HPDE6-E6E7 (cell line): ENCODE results near the gene SUPT3H.

Source experiments
- DNase-seq: peaks from one replicate; pipeline ENCODE4 v3.0.0; 2011; ENCODE audit warnings: missing footprints; ENCODE audit errors: extremely low spot score

The SUPT3H gene

GRCh38 chr6:44841829-44842228 lies 535.9 kb downstream of the SUPT3H start:
- no peak for DNase-seq

- no peak for DNase-seq
Measured at GRCh38 chr6:44837741-44838140, 540.0 kb downstream of the SUPT3H start.

- DNase-seq = no peak
Measured at GRCh38 chr6:44837255-44837654, 540.5 kb downstream of the SUPT3H start.

- DNase-seq = no peak
Measured at GRCh38 chr6:44833248-44833647, 544.5 kb downstream of the SUPT3H start.

- no peak for DNase-seq
Measured at GRCh38 chr6:44831002-44831610, 546.6 kb downstream of the SUPT3H start.

GRCh38 chr6:44829836-44830235 lies 547.9 kb downstream of the SUPT3H start:
- DNase-seq = no peak

GRCh38 chr6:44828780-44829179 lies 549.0 kb downstream of the SUPT3H start:
- DNase-seq = no peak

DNA sequence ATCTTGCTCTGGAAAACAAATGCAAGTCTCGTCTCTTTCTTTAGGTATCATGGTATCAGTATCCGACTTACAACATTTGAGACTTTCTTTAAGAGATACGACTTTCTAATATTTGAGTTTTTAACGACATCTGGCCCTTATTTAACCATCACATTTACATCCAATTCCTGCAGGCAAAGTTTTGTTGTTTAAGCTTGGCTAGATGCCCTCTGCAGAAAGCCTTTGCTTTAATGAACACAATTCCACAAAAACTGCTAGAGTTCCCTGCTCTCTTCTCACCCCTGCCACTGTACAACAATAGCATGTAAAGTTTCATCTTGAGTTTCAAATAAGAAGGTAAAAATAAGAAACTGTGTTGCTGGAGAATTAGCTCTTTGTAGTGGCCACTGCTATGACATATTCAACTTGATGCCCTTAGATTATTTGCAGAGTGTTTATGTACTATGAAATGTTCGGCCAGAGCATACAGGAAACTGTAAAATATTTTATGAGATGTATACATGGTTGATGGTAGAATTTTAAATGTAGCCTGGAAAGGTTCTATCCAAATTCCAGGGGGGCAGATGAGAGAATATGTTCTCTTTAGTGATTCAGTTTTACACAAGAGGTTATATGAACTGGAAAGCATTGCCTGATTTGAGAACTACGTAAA lies 551.6 kb downstream of the SUPT3H start:
- no peak for DNase-seq

DNA sequence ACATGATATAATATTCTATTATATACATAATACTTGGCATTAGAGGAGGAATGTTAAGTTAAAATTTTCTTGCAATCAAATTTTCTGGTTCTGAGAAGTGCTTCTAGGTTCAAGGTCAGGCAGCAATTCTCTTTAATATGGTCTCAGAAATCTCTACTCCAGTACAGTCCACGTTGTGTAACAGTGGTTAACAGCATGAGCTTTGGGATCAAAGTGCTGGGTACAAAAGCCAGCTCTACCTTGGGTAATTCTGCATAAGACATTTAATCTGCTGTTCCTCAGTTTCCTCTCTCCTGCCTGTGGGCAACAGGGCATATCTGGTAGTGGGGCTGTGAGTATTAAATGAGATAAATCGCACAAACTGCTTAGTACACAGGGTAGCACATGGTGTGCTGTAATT lies 552.5 kb downstream of the SUPT3H start:
- DNase-seq = no peak

GRCh38 chr6:44824567-44824966 lies 553.2 kb downstream of the SUPT3H start:
- no peak for DNase-seq

DNA sequence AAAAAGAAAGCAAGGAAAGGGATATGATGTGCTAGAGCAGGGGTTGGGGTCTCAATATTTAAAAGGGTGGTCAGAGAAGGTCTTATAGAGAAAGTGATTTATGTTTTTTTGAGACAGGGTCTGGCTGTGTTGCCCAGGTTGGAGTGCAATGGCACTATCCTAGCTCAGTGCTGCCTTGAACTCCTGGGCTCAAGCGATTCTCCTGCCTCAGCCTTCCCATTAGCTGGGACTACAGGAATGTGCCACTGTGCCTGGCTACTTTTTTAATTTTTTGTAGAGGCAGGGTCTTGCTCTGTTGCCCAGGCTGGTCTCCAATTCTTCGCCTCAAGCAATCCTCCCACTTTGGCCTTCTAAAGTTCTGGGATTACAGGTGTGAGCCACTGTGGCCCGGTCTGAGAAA lies 557.0 kb downstream of the SUPT3H start:
- no peak for DNase-seq

GRCh38 chr6:44820321-44820720 lies 557.4 kb downstream of the SUPT3H start:
- DNase-seq = peak; percentile 5

GRCh38 chr6:44811456-44811855 lies 566.3 kb downstream of the SUPT3H start:
- DNase-seq = no peak

DNA sequence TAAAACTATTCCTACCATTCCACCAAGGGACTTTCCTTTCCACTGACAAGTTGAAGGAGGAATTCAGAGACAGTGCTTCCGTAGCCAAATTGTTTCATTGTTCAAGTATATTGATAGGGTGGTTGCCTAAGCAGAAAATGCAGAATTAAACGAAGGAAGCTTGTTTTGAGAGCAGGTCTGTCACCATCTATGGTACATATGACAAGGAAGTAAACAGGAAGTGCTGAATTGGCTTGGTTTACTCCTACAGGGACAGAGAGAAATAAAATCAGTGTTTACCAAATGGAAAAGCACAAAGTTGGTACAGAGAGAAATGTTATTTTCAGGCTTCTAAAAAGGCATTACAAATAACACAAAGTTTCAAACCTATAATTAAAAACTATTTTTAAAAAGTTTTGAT lies 568.5 kb downstream of the SUPT3H start:
- DNase-seq = no peak

- no peak for DNase-seq
Measured at GRCh38 chr6:44808148-44808547, 569.6 kb downstream of the SUPT3H start.

GRCh38 chr6:44806656-44807055 lies 571.1 kb downstream of the SUPT3H start:
- DNase-seq = no peak

GRCh38 chr6:44805238-44805846 lies 572.4 kb downstream of the SUPT3H start:
- DNase-seq = no peak

DNA sequence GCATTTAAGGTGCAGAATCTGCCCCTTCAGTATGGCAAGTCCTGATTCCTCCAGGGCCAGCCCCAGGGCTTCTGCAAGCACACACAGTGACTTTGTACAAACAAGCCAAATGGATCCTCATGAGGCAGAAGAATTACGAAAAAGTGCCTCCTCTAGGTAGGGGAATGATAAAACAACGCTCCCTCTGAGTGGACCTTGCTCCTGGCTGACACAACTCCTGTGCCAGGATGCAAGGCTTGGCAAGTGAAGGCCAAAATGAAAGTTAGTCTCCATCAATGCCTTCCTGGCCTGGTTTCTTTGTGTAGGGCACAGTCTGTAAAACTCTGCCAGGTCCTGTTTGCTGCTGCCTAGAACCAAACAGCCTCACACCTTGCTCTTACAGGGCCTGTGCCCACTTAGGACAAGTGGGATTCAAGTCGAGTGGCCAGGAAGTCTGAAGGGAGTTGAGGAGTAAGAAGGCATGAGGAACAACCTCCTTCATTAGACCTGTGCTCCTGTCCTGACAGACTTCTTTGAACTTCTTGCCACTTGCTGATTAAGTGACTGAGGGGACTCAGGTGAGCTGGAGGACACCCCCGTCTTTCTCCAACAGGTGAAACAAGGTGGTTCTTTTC lies 573.1 kb downstream of the SUPT3H start:
- no peak for DNase-seq

DNA sequence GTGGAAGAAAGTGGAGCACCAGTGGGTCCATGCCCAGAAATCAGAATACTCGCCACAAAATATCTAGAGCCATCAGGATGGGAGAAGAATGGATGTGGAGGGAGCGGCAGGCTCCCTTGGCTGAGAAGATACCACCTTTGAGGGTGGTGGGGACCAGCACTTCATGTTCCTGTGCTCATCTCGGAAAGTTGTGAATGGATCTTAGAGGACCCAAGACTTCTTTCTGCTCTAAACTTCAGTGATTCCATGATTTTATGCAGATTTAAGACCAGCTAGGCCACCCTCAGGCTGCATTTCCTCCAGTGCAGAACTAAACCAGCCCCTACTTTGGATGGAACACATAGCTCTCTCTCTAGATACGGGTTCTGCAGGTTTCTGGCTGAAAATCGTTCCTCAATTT lies 573.7 kb downstream of the SUPT3H start:
- no peak for DNase-seq

- no peak for DNase-seq
Measured at GRCh38 chr6:44800784-44801592, 576.7 kb downstream of the SUPT3H start.

GRCh38 chr6:44800171-44800783 lies 577.5 kb downstream of the SUPT3H start:
- DNase-seq = no peak

- no peak for DNase-seq
Measured at GRCh38 chr6:44797746-44798145, 580.0 kb downstream of the SUPT3H start.
